PC-3 (cell line): ENCODE data around the gene PRSS33. TPM values are rescaled to one million over a fixed set of nuclear protein-coding genes. Genes with fewer than 3 reads are reported as not detected.

Experiments used
- ATAC-seq: fragments of 200-7000 bp; cut with Tn5 transposase; 2 replicates; pipeline ENCODE4 v1.9.1; 2020; ENCODE audit warnings: mild to moderate bottlenecking, moderate library complexity
- BruUV-seq: library from RNA; stranded (reverse); fragments of 400-500 nt; replicated peaks from 2 replicates; lab custom pipeline; 2021; lab: Mats Ljungman, UMichigan
- CTCF ChIA-PET: fragments of 300-600 bp; sonication (Branson Sonifier 250); formaldehyde crosslinking; loops from one replicate; lab custom pipeline; 2022; ENCODE audit warnings: antibody characterized with exemption; lab: Charles Lee
- POLR2A ChIA-PET: fragments of 300-600 bp; sonication (Branson Sonifier 250); formaldehyde crosslinking; loops from one replicate; lab custom pipeline; 2022; ENCODE audit warnings: antibody characterized with exemption; ENCODE audit not compliant: unreplicated experiment; lab: Charles Lee
- DNase-seq: peaks from one replicate; pipeline ENCODE4 v3.0.0-alpha.2; 2015
- H2AFZ ChIP-seq: fragments of 300-600 bp; sonication (generic); 2 replicates; pipeline ENCODE4 v1.6.0; 2016; ENCODE audit warnings: antibody characterized with exemption, low read length
- H3F3A ChIP-seq: fragments of 300-600 bp; sonication (generic); one replicate; pipeline ENCODE4 v1.6.0; 2017; ENCODE audit warnings: antibody characterized with exemption, low read length, control low read depth, mild to moderate bottlenecking; ENCODE audit not compliant: unreplicated experiment
- H3K27ac ChIP-seq: fragments of 300-600 bp; sonication (generic); 2 replicates; pipeline ENCODE4 v1.5.1; 2016; ENCODE audit warnings: mild to moderate bottlenecking, low read length
- H3K27me3 ChIP-seq: fragments of 300-600 bp; sonication (generic); 2 replicates; pipeline ENCODE4 v1.6.1; 2016; ENCODE audit warnings: low read length, mixed read lengths
- H3K36me3 ChIP-seq: fragments of 300-600 bp; sonication (generic); 2 replicates; pipeline ENCODE4 v1.6.1; 2016; ENCODE audit warnings: low read depth, mixed run types, low read length, mixed read lengths
- H3K4me1 ChIP-seq: fragments of 300-600 bp; sonication (generic); 2 replicates; pipeline ENCODE4 v1.5.1; 2016; ENCODE audit warnings: low read length; ENCODE audit not compliant: insufficient read depth
- H3K4me2 ChIP-seq: fragments of 300-600 bp; sonication (generic); 2 replicates; pipeline ENCODE4 v1.6.0; 2016; ENCODE audit warnings: low read length
- H3K4me3 ChIP-seq: fragments of 300-600 bp; sonication (generic); 2 replicates; pipeline ENCODE4 v1.5.1; 2016; ENCODE audit warnings: mild to moderate bottlenecking, low read length, mixed read lengths
- H3K79me2 ChIP-seq: fragments of 300-600 bp; sonication (generic); 2 replicates; pipeline ENCODE4 v1.6.1; 2017; ENCODE audit warnings: low read length, mixed read lengths
- H3K9ac ChIP-seq: fragments of 300-600 bp; sonication (generic); 2 replicates; pipeline ENCODE4 v1.6.0; 2016; ENCODE audit warnings: mild to moderate bottlenecking, low read length
- H3K9me2 ChIP-seq: fragments of 300-600 bp; sonication (generic); replicated peaks from 2 replicates; pipeline ENCODE4 v1.6.1; 2016; ENCODE audit warnings: mixed run types, low read length, mixed read lengths
- H3K9me3 ChIP-seq: fragments of 300-600 bp; sonication (generic); 2 replicates; pipeline ENCODE4 v1.6.1; 2016; ENCODE audit warnings: low read length, mixed read lengths
- H4K20me1 ChIP-seq: fragments of 300-600 bp; sonication (generic); 2 replicates; pipeline ENCODE4 v1.6.1; 2016; ENCODE audit warnings: low read length, mixed read lengths
- EZH2 ChIP-seq: fragments of 300-600 bp; sonication (generic); IDR thresholded peaks from one replicate; pipeline ENCODE4 v1.6.1; 2017; ENCODE audit warnings: antibody characterized with exemption, mild to moderate bottlenecking, low read length; ENCODE audit not compliant: unreplicated experiment
- EZH2phosphoT487 ChIP-seq: fragments of 300-600 bp; sonication (generic); IDR thresholded peaks from 2 replicates; pipeline ENCODE4 v1.6.1; 2018; ENCODE audit warnings: mild to moderate bottlenecking, antibody characterized with exemption, low read length, borderline replicate concordance
- intact Hi-C: fragments of 100-400 bp; cut with micrococcal nuclease; formaldehyde crosslinking; loops from 2 replicates; pipeline ENCODE4 v1.9.0; 2023
- total RNA-seq: library from RNA; depleted of rRNA; stranded (reverse); fragments of >200 nt; gene quantifications from 2 replicates; pipeline ENCODE4 v1.2.3, GENCODE V29; 2014
- TF ChIP-seq, protein P1 (sequence below): fragments of 300-600 bp; sonication (generic); conservative IDR thresholded peaks from 2 replicates; pipeline ENCODE4 v1.5.1; 2017; ENCODE audit warnings: antibody characterized with exemption, low read depth, mild to moderate bottlenecking, low read length

Gene PRSS33
- total RNA-seq, 1 experiment from 2014 or later, result 0.11 TPM

DNA sequence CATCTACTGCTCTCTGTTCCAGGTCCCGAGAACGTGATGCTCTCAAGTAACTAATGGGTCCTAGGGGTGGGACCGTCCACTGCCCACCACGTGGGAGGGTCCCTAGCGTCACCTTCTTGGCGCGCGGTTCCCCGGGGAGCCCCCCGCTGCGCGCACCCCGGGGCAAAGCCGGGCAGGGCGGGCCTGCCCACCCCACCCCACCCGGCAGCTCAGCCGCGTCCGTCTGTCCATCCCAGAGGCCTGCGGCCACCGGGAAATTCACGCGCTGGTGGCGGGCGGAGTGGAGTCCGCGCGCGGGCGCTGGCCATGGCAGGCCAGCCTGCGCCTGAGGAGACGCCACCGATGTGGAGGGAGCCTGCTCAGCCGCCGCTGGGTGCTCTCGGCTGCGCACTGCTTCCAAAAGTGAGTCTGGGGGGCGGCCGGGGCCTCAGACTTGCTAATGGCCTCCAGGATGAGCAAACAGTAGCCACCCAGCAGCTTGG lies 11.4 kb upstream of the PRSS33 start:
- Histone ChIP-seq H3K9me3 (no peaks in the 10 kb centered on the region), H3K36me3 (no peaks in the 10 kb centered on the region), H3K9me2 (no peaks in the 10 kb centered on the region), H3K27ac (no peak overlapping the region), H3F3A (no peaks in the 10 kb centered on the region), H3K79me2 (no peaks in the 10 kb centered on the region), H2AFZ (no peak overlapping the region), H3K4me2 (no peak overlapping the region), H3K27me3 (no peaks in the 10 kb centered on the region), H3K4me1 (peaks cover 16% of the 10 kb centered on the region), H3K9ac (no peak overlapping the region), H3K4me3 (no peak overlapping the region), H4K20me1 (no peaks in the 10 kb centered on the region)
- ChIA-PET POLR2A (no interaction called here), CTCF (no interaction called here)
- TF ChIP-seq EZH2 (no peak), EZH2phosphoT487 (no peak)
- TF ChIP-seq, protein P1, sequence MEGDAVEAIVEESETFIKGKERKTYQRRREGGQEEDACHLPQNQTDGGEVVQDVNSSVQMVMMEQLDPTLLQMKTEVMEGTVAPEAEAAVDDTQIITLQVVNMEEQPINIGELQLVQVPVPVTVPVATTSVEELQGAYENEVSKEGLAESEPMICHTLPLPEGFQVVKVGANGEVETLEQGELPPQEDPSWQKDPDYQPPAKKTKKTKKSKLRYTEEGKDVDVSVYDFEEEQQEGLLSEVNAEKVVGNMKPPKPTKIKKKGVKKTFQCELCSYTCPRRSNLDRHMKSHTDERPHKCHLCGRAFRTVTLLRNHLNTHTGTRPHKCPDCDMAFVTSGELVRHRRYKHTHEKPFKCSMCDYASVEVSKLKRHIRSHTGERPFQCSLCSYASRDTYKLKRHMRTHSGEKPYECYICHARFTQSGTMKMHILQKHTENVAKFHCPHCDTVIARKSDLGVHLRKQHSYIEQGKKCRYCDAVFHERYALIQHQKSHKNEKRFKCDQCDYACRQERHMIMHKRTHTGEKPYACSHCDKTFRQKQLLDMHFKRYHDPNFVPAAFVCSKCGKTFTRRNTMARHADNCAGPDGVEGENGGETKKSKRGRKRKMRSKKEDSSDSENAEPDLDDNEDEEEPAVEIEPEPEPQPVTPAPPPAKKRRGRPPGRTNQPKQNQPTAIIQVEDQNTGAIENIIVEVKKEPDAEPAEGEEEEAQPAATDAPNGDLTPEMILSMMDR, result no peak
- no TSS peak for BruUV-seq
- intact Hi-C loops, result no loop called here
- ATAC-seq (no peak), DNase-seq (no peak)

DNA sequence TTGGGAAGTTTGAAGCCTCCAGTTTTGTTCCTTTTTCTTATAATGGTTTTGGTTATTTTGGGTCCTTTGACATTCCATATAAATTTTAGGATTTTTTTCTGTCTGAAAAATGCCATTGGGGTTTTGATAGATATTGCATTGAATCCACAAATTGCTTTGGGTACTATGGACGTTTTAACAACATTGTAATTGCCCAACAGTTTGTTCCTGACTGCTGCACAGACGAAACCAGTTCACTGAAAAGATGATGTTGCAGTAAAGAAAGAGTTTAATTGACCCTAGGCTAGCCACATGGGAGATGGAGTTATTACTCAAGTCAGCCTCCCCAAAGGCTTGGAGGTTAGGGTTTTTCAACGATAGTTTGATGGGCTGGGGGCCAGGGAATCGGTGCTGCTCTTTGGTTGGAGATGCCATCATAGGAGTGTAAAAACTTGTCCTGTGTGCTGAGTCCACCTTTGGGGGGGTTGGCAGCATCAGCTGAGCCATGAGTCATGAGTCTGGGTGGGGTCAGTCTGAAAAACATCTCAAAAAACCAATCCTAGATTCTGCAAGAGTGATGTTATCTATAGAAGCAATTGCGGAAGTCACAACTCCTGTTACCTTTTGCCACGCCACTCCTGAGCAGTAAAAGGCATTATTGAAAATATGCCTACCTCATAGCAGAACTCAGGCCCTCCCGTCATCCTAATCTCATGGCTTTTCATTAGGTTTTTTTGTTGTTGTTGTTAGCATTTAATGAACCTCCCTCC lies 8.2 kb upstream of the PRSS33 start:
- Histone ChIP-seq H3K9ac (no peak overlapping the region), H3K36me3 (no peaks in the 10 kb centered on the region), H2AFZ (no peak overlapping the region), H3K79me2 (no peaks in the 10 kb centered on the region), H3F3A (no peaks in the 10 kb centered on the region), H3K4me1 (peaks cover 16% of the 10 kb centered on the region), H3K4me3 (no peak overlapping the region), H3K4me2 (no peak overlapping the region), H3K9me2 (no peaks in the 10 kb centered on the region), H4K20me1 (no peaks in the 10 kb centered on the region), H3K27me3 (no peaks in the 10 kb centered on the region; the same call in 1 of the 2 replicates), H3K9me3 (no peaks in the 10 kb centered on the region), H3K27ac (no peak overlapping the region)
- TF ChIP-seq EZH2phosphoT487 (no peak), EZH2 (no peak)
- TF ChIP-seq, protein P1, result no peak
- BruUV-seq, result no TSS peak
- ATAC-seq (no peak), DNase-seq (no peak)
- CTCF ChIA-PET, result no interaction called here
- POLR2A ChIA-PET, result no interaction called here
- intact Hi-C loops, result no loop called here

DNA sequence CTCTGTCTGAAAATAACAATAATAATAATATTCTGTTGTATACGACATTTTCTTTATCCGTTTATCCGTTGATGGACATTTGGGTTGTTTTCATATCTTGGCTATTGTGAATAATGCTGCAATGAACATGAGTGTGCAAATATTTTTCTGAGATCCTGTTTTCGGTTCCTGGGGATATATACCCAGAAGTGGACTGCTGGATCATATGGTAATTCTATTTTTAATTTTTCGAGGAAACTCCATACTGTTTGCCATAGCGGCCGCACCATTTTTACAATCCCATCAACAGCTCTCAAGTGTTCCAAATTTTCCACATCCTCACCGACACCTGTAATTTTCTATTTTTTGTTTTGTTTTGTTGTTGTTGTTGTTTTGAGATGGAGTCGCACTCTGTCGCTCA lies 5.6 kb upstream of the PRSS33 start:
- ATAC-seq, result no peak
- no peaks in the 10 kb centered on the region for H3K36me3 ChIP-seq
- TF ChIP-seq EZH2 (no peak), EZH2phosphoT487 (no peak)
- TF ChIP-seq, protein P1, result no peak
- no peaks in the 10 kb centered on the region for H3K9me3 ChIP-seq
- peaks cover 8% of the 10 kb centered on the region for H3K4me1 ChIP-seq
- H3K27ac ChIP-seq, result no peak overlapping the region
- H3K27me3 ChIP-seq, result no peaks in the 10 kb centered on the region; the same call in 1 of the 2 replicates
- H3K4me3 ChIP-seq, result no peak overlapping the region
- no peak overlapping the region for H3K4me2 ChIP-seq
- no peaks in the 10 kb centered on the region for H3K9me2 ChIP-seq
- DNase-seq, result no peak
- H3K79me2 ChIP-seq, result no peaks in the 10 kb centered on the region
- H3K9ac ChIP-seq, result no peak overlapping the region
- no peaks in the 10 kb centered on the region for H4K20me1 ChIP-seq
- CTCF ChIA-PET, result no interaction called here
- intact Hi-C loops, result no loop called here
- no TSS peak for BruUV-seq
- POLR2A ChIA-PET, result no interaction called here
- no peak overlapping the region for H2AFZ ChIP-seq
- H3F3A ChIP-seq, result no peaks in the 10 kb centered on the region
